ENCODE measurements around the gene CHST14.

Gene CHST14, protein sequence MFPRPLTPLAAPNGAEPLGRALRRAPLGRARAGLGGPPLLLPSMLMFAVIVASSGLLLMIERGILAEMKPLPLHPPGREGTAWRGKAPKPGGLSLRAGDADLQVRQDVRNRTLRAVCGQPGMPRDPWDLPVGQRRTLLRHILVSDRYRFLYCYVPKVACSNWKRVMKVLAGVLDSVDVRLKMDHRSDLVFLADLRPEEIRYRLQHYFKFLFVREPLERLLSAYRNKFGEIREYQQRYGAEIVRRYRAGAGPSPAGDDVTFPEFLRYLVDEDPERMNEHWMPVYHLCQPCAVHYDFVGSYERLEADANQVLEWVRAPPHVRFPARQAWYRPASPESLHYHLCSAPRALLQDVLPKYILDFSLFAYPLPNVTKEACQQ

GRCh38 chr15:40470423-40471104 is at the start of gene CHST14:
Gene CHST14, plus strand, starts transcription at chr15:40470984. Its CDS starts 230 bp downstream, at chr15:40471214.
- peak within 1 kb of the TSS; percentile 88 for H3K27ac ChIP-seq
- TF ChIP-seq, protein P1, sequence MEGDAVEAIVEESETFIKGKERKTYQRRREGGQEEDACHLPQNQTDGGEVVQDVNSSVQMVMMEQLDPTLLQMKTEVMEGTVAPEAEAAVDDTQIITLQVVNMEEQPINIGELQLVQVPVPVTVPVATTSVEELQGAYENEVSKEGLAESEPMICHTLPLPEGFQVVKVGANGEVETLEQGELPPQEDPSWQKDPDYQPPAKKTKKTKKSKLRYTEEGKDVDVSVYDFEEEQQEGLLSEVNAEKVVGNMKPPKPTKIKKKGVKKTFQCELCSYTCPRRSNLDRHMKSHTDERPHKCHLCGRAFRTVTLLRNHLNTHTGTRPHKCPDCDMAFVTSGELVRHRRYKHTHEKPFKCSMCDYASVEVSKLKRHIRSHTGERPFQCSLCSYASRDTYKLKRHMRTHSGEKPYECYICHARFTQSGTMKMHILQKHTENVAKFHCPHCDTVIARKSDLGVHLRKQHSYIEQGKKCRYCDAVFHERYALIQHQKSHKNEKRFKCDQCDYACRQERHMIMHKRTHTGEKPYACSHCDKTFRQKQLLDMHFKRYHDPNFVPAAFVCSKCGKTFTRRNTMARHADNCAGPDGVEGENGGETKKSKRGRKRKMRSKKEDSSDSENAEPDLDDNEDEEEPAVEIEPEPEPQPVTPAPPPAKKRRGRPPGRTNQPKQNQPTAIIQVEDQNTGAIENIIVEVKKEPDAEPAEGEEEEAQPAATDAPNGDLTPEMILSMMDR (conservative IDR thresholded peaks at IDR 0.05) = no peak

GRCh38 chr15:40421246-40422157 is 49.3 kb upstream of the CHST14 start:
- H3K27ac ChIP-seq = peak overlapping the region; percentile 94
- TF ChIP-seq, protein P1 (conservative IDR thresholded peaks at IDR 0.05) = peak; percentile 96

DNA sequence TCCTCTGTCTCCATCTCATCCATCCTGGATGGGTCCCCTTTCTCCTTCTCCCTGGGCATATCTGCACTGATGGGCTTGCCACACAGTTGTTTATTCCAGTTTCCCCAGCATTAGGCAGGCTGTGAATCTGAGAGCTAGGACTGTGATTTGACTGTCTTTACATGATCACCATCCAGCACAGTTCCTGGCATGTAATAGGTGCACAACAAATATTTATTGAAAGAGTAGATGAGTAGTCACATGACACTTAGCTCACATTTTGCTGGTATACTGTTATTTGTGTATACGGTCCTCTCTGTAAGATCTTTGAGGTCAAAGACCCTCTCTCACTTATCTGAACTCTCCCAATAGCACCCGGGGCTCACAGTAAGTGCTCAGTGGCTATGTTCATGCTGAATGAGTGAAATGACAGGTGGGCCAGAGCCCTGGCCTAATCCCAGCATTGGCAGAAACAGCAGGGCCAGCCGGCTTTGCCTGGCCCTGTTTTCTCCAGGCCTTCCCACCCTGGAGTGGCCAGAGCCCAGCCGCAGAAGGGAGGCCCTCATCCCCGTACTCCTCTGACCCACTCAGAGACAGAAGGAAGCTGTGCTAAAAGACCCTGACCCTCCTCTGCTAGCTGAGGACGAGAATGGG is 46.2 kb upstream of the CHST14 start:
- no peak overlapping the region for H3K27ac ChIP-seq
- TF ChIP-seq, protein P1 (conservative IDR thresholded peaks at IDR 0.05) = no peak

DNA sequence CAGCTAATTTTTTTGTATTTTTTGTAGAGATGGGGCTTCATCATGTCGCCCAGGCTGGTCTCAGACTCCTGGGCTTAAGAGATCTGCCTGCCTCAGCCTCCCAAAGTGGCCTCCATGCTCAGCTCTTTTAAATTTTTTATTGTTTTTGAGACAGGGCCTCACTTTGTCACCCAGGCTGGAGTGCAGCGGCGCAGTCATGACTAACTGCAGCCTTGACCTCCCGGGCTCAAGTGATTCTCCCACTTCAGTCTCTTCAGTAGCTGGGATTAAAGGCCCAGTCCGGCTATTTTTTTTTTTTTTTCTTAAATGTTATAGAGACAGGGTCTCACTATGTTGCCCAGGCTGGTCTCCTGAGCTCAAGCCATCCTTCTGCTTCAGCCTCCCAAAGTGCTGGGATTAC is 45.1 kb upstream of the CHST14 start:
- TF ChIP-seq, protein P1 (conservative IDR thresholded peaks at IDR 0.05) = no peak
- H3K27ac ChIP-seq = no peak overlapping the region

DNA sequence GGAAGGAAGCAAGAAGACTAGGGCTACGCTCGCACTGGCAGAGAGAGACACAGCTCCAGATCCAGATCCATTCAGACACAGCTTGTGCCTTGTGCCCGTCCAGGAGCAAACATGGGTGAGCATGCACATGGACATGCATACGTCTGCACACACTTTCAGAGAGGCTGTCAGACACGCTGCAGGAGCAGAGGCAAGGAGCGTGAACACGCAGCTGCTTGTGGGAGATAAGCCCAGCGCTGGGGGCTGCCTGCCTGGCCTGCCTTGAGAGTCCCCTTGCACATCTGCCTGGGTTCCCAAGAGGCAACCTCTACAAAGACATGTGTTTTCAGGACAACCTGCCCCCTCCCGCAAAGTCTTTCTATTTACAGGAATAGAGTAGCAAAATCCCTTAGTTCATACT is 43.6 kb upstream of the CHST14 start:
- H3K27ac ChIP-seq = no peak overlapping the region
- TF ChIP-seq, protein P1 (conservative IDR thresholded peaks at IDR 0.05) = no peak

GRCh38 chr15:40428185-40428584 is 42.6 kb upstream of the CHST14 start:
- TF ChIP-seq, protein P1 (conservative IDR thresholded peaks at IDR 0.05) = no peak
- no peak overlapping the region for H3K27ac ChIP-seq
